K562 (cell line): ENCODE data around the gene CCNB1IP1. TPM values are rescaled to one million over a fixed set of nuclear protein-coding genes. Genes with fewer than 3 reads are reported as not detected.

Experiments
- CEBPG ChIP-seq, 3 experiments: fragments of 200-800 bp in 1 of 3; sonication (Bioruptor generic) in 1 of 3; sonication (generic) in 1 of 3; formaldehyde crosslinking in 1 of 3; IDR thresholded peaks in 2 of 3; conservative IDR thresholded peaks in 1 of 3; 2 replicates each; pipeline versions ENCODE4 v1.6.1 to v1.8.0; 2016 to 2022; ENCODE audit warnings: missing compliant biosample characterization in 2 of 3, missing genetic modification characterization in 2 of 3, mild to moderate bottlenecking in 1 of 3, missing genetic modification reagents in 1 of 3
- DNMT1 ChIP-seq: fragments of 450-650 bp; IDR thresholded peaks from 2 replicates; pipeline ENCODE4 v1.6.1; 2016; ENCODE audit warnings: antibody characterized with exemption, mild to moderate bottlenecking
- GTF2E2 ChIP-seq: fragments of 200-800 bp; sonication (Bioruptor generic); IDR thresholded peaks from 2 replicates; pipeline ENCODE4 v1.6.1; 2016; ENCODE audit warnings: missing genetic modification characterization, missing compliant biosample characterization
- HDAC1 ChIP-seq, 2 experiments: fragments of 450-650 bp; IDR thresholded peaks; 2 replicates each; pipeline ENCODE4 v1.6.1; 2016 to 2017; ENCODE audit warnings: inconsistent platforms in 1 of 2, mild to moderate bottlenecking in 1 of 2, moderate library complexity in 1 of 2
- JUNB ChIP-seq: fragments of 450-650 bp; formaldehyde crosslinking; conservative IDR thresholded peaks from 2 replicates; pipeline ENCODE4 v1.4.0; 2020; ENCODE audit warnings: mild to moderate bottlenecking
- SMARCA4 ChIP-seq: fragments of 450-650 bp; IDR thresholded peaks from 2 replicates; pipeline ENCODE4 v1.6.1; 2016
- SMARCE1 ChIP-seq: fragments of 450-650 bp; IDR thresholded peaks from 2 replicates; pipeline ENCODE4 v1.7.1; 2016; ENCODE audit warnings: mild to moderate bottlenecking
- ZBED1 ChIP-seq: IDR thresholded peaks from 2 replicates; pipeline ENCODE4 v1.6.1; 2014
- ZNF140 ChIP-seq: fragments of 250-450 bp; sonication (Bioruptor Pico); IDR thresholded peaks from 2 replicates; pipeline ENCODE4 v1.8.0; 2021; ENCODE audit warnings: moderate library complexity, mild to moderate bottlenecking, inconsistent platforms
- ZNF282 ChIP-seq: sonication (generic); formaldehyde crosslinking; IDR thresholded peaks from 2 replicates; pipeline ENCODE4 v1.8.1; 2023; ENCODE audit warnings: missing genetic modification reagents
- ZNF316 ChIP-seq: fragments of 450-650 bp; IDR thresholded peaks from 2 replicates; pipeline ENCODE4 v1.6.1; 2016
- ZNF695 ChIP-seq: fragments of 450-650 bp; formaldehyde crosslinking; IDR thresholded peaks from 2 replicates; pipeline ENCODE4 v1.4.0; 2020; ENCODE audit warnings: mild to moderate bottlenecking, moderate library complexity
- polyA plus RNA-seq, 8 experiments: library from polyadenylated mRNA; depleted of rRNA in 4 of 8; stranded (reverse) in 5 of 8; unstranded in 3 of 8; fragments of >200 nt; fragmentation: Nextera tagmentation in 2 of 8; fragmentation: Illumina TruSeq in 1 of 8; extraction: Ambion mirVana in 2 of 8; extraction: Trizol in 1 of 8; gene quantifications; 2 replicates each; pipeline versions ENCODE4 v1.2.1 to v1.2.3, GENCODE V29; 2011 to 2014; ENCODE audit warnings: inconsistent platforms in 1 of 8, missing spikeins in 1 of 8
- total RNA-seq, 7 experiments: library from RNA; depleted of rRNA in 6 of 7; stranded (reverse); fragments of >200 nt in 6 of 7; fragmentation: Illumina TruSeq in 2 of 7; extraction: Trizol in 2 of 7; gene quantifications; 2 replicates each; pipeline versions ENCODE4 v1.2.1 to v1.2.3, GENCODE V29; 2011 to 2021; ENCODE audit warnings: low replicate concordance in 1 of 7
- TF ChIP-seq, protein P1 (sequence below): fragments of 250-450 bp; sonication (Bioruptor Pico); IDR thresholded peaks from 2 replicates; pipeline ENCODE4 v1.4.0; 2020; ENCODE audit warnings: borderline replicate concordance
- TF ChIP-seq, protein P2 (sequence below): fragments of 150-350 bp; IDR thresholded peaks from 2 replicates; pipeline ENCODE4 v1.6.1; 2014; ENCODE audit warnings: low read depth, mild to moderate bottlenecking, low read length, borderline replicate concordance
- TF ChIP-seq, protein P3 (sequence below): fragments of 250-450 bp; sonication (Bioruptor Pico); IDR thresholded peaks from 2 replicates; pipeline ENCODE4 v1.8.0; 2021; ENCODE audit warnings: mild to moderate bottlenecking, moderate library complexity

Gene CCNB1IP1
- total and polyA plus RNA-seq, 9 of the 15 experiments (the other 6 are each of a cell fraction or from before 2014, with no cell fraction given) = 51.8 to 152 (median 81.0) TPM

DNA sequence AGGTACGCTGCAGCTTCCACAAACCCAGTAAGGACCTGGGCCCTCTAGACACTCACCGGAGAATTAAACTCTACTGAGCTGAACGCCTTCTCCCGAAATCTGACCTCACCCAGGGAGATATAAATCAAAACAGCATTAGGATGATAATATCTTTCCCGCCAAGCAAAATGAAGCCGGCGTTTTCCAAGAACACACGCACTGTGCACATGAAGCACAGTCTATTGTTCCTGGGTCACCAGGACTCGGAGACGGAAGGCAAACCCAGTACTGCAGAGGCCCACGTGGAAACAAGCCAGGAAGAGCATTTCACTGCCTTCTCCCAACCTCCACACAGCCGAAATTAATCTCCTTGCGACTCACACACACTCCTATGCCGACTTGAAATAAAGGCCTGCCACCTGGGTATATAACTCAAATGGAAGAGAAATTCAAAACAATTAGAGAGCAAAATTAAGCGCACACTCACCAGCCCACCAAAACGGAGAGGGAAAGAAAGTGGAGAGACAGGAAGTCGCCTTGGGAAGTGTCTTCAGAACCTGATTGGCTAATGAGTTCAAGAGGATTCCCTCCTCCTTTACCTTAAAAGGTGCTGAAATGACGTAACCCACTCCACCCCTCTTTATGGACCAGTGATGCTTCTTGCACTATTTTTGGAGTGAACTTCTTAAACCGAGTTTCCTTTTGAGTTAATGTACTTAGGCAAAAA, at the start of gene CCNB1IP1 (continued):
- TF ChIP-seq CEBPG (CRISPR knock-in tag; IDR thresholded peaks at IDR 0.05) = peak; percentile 39; the same call in 1 of the 2 replicates
- TF ChIP-seq CEBPG (tag; conservative IDR thresholded peaks at IDR 0.05 in 1 of 2, IDR thresholded peaks at IDR 0.05 in 1 of 2) = peak; percentile 83 to 89
- TF ChIP-seq DNMT1 = no peak
- TF ChIP-seq HDAC1 (IDR thresholded peaks at IDR 0.05) = peak; percentile 26 to 94; a peak in 3 of 4 replicates
- no peak for TF ChIP-seq JUNB (CRISPR knock-in tag)
- TF ChIP-seq, protein P1, sequence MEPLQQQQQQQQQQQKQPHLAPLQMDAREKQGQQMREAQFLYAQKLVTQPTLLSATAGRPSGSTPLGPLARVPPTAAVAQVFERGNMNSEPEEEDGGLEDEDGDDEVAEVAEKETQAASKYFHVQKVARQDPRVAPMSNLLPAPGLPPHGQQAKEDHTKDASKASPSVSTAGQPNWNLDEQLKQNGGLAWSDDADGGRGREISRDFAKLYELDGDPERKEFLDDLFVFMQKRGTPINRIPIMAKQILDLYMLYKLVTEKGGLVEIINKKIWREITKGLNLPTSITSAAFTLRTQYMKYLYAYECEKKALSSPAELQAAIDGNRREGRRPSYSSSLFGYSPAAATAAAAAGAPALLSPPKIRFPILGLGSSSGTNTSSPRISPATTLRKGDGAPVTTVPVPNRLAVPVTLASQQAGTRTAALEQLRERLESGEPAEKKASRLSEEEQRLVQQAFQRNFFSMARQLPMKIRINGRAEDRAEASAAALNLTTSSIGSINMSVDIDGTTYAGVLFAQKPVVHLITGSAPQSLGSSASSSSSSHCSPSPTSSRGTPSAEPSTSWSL (CRISPR knock-in tag) = no peak
- no peak for TF ChIP-seq ZNF282 (CRISPR knock-in tag)
- TF ChIP-seq, protein P2, sequence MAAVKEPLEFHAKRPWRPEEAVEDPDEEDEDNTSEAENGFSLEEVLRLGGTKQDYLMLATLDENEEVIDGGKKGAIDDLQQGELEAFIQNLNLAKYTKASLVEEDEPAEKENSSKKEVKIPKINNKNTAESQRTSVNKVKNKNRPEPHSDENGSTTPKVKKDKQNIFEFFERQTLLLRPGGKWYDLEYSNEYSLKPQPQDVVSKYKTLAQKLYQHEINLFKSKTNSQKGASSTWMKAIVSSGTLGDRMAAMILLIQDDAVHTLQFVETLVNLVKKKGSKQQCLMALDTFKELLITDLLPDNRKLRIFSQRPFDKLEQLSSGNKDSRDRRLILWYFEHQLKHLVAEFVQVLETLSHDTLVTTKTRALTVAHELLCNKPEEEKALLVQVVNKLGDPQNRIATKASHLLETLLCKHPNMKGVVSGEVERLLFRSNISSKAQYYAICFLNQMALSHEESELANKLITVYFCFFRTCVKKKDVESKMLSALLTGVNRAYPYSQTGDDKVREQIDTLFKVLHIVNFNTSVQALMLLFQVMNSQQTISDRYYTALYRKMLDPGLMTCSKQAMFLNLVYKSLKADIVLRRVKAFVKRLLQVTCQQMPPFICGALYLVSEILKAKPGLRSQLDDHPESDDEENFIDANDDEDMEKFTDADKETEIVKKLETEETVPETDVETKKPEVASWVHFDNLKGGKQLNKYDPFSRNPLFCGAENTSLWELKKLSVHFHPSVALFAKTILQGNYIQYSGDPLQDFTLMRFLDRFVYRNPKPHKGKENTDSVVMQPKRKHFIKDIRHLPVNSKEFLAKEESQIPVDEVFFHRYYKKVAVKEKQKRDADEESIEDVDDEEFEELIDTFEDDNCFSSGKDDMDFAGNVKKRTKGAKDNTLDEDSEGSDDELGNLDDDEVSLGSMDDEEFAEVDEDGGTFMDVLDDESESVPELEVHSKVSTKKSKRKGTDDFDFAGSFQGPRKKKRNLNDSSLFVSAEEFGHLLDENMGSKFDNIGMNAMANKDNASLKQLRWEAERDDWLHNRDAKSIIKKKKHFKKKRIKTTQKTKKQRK = no peak
- no peak; the same call in 1 of the 2 replicates for TF ChIP-seq ZNF316
- no peak for TF ChIP-seq ZNF695 (CRISPR knock-in tag)
- TF ChIP-seq GTF2E2 (tag) = no peak
- no peak for TF ChIP-seq ZNF140 (CRISPR knock-in tag)
- TF ChIP-seq, protein P3, sequence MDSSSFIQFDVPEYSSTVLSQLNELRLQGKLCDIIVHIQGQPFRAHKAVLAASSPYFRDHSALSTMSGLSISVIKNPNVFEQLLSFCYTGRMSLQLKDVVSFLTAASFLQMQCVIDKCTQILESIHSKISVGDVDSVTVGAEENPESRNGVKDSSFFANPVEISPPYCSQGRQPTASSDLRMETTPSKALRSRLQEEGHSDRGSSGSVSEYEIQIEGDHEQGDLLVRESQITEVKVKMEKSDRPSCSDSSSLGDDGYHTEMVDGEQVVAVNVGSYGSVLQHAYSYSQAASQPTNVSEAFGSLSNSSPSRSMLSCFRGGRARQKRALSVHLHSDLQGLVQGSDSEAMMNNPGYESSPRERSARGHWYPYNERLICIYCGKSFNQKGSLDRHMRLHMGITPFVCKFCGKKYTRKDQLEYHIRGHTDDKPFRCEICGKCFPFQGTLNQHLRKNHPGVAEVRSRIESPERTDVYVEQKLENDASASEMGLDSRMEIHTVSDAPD = no peak
- no peak; the same call in 1 of the 2 replicates for TF ChIP-seq SMARCA4
- TF ChIP-seq SMARCE1 = no peak
- TF ChIP-seq ZBED1 = no peak
- TF ChIP-seq, all 486 proteins: peak for 72
